HG02885 (cell line): Measurements from ENCODE around the gene GULP1.
"Not testable (repeated sequence)": the region's sequence is repeated elsewhere in the genome, so short reads cannot be mapped to it uniquely, and the experiment has no call there.

Experiments used
- ATAC-seq: cut with Tn5 transposase; IDR thresholded peaks from one replicate; pipeline ENCODE4 v1.9.1; 2021; ENCODE audit warnings: mild to moderate bottlenecking; ENCODE audit not compliant: unreplicated experiment, poor library complexity

GULP1 gene

DNA sequence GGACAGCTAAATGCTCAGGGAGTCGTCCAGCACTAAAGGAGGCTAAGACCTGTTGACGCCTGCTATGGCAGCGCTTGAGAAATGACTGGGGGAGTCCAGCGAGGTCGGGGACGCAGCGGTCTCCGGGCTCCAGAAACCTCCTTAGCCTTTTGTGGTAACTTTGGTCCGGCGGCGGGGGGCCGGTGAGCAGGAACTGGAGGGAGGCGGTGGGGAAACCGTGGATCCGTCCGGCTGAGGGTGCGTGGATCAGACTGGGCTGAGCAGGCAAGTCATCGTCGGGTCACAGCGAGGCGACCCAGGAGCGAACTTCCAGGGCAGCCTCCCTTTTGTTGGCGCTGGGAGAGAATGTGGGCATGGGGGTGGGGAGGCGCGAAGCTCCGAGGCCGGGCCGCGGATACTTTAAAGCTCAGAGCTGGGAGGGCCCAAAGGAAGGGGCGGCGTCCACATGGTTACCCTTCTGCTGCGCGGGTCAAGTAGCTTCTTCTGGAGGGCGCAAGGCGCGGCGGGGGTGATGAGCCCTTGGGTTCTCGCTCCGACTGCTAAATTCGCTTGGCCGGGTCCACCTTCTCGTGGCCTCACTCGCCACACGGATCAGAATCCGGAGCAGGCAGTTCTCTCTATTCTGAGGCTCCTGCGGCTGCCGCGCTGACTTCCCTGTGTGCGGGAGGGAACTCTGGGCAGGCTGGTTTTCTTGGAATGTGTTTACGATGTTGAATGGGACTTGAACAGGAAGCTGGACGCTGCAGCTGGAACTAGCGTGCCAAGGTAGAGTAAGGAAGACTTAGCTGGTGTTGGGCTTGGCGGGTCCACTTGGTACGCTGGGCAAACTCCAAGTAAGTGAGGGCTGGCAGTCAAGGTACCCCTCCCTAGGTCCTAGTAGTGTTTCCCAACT lies 920 bp downstream of the GULP1 start:
- ATAC-seq, result no peak

DNA sequence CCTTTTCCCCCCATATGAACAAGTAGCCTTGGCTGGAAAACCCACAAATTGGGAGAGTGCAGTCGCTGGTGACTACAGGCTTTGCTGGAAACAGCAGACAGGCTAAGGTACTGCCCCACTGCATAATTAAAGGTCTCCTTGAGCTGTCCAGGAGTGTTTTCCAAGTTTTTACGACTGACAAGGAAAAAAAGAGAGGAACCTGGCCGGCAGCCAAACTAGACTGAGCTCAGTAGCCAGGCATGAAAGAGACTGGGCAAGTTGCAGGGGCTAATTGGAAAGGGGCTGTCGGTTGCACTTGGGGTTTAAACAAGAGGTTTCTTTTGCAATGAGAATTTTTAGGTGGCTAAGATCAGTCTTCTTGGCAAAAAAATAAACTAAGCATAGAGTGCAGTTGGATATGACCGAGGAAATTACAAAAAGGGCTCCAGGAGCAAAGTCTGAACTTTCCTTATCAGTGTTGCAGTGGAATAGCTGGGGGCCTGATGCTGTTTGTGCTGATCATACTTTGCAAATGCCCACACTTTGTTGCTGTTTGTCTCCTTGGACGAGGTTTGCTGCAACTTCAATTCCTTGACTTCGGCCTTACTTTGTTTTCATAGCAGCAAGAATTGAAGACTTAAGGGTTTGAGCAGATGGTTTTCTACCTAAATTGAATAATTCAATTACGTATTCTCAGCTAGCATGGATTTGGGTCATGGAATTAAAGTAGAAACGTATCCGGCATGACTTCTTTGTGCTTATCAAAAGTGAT lies 2.1 kb downstream of the GULP1 start:
- ATAC-seq, result no peak

DNA sequence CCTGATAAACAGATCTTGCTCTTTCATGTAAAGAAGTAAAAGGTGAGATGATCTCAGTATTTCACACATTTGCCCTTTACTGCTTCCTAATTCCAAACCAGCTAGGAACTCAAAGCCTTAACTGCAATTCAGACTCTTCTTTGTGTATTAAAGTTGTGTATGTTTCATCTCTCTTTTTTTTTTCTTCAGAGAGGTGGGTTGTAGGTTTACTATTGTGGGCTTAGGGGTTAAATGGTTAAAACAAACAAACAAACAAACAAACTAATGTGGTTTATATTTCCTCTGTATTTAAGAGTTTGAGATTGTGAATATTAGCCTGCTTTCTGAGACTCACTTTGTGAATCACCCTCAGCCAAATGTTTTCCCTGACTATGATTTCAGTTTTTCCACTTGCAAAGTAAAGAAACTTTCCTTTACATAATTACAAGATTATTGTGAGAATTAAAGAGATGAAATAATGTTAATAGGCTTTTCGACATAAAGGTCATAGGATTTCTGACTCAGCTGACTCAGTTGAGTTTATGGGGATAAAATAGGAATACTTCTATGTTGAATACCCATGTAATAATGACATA lies 2.8 kb downstream of the GULP1 start:
- ATAC-seq, result no peak

DNA sequence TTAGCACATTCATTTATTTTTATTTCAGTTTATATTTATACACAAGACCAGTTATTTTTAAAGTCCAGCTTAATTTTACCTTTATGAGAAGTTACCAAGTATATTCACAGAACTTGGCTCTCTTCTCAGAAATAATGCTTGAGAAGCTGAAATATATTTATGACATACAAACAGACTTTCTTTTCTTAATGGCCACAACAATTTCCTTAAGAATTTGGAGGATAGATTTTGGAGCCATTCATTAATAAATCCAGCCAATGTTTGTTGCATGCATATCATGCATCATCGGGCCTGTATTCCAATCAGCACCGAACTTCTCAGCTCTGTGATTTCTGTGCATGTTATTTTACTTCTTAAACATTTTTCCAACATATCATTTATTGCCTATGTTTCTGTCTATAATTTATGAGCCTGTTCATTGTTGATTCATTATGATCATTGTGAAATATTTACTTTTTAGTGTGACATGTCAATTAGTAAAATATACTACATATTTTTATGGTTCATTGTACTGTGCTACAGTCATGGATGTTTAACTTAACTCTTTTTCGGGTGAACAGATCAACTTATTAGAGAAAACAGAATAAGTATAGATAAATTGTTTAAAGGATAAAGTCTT lies 3.5 kb downstream of the GULP1 start:
- ATAC-seq, result no peak

DNA sequence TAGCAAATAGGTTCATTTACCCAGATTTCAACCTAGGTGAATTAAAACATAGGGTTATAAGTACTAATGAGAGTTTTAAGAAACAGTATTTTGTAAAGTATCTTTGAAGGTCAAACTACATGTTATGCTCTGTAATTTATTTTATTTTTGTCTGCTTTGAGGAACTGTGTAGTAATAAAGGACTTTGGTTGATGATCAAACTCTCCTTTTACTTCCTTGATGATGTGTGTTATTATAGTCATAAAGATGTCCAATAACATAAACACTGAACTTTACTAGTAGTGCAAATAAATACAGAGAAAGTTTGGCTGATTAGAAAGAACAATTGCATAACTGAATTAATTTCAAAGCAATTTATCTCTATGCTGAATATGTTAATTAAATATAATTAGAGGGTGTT lies 6.3 kb downstream of the GULP1 start:
- ATAC-seq, result no peak

DNA sequence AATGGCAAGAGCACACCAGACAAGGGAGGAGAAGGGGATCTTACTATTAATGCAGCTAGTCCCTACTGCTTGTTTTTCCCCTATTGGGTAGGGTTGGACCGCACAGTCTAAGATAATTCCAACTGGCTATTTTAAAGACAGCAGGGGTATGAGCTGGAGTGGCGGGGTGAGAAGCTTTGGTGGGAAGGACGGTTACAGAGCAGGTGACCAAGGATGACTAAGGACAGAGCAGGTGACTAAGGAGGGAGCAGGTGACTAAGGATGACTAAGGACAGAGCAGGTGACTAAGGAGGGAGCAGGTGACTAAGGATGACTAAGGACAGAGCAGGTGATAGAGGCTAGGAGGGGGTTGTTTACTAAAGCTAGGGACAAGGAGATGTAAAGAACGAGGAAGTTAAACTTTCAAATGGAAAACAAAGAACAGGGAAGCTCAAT lies 7.3 kb downstream of the GULP1 start:
- not testable (repeated sequence) for ATAC-seq

DNA sequence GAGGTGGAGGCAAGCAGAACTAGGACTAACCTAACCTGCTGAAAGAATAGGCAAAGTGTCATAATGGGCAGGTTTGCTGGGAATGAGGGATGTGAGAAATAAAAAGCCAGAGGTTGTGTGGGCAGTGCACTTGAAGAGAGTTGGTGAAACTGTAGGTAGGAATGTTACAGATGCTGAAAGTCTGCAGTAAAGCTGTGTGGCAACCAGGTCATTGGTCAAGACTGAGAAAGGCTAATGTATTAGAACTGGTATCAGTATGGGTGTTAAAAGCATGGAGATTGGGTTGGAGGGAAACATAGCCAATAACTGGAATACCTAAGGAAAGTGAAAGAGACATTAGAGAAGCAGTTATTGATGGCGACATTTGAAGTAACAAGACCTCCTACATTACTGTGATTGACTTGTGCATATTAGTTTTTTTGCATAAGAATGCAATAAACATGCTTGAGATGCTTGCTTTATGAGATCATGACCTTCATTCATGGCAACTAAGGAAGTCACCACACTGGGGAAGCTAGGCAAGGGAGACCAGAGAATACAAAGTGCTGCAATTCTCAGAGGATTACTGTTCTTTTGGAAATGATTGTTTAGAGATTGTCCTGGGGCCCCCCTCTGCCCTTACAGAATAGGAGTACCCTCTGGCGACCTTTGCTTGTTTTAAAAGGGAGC lies 11.8 kb downstream of the GULP1 start:
- no peak for ATAC-seq

DNA sequence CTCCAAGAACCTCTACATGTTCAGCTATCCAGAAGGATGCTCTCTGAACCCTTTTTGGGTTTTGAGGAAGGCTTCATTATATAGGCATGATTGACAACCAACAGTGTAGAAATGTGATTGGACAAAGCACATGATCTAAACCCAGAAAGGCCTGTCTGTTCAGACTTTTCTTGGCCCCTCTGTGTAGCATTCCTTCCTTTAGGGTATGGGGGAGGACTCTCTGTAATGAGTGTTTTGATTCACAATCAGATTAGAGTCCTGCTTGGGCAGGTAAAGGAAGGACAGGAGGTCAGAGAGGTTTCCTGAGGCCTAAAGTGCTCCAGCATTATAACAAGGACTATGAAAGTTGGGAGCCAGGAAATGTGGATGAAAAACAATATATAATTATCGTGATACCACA lies 13.6 kb downstream of the GULP1 start:
- no peak for ATAC-seq

DNA sequence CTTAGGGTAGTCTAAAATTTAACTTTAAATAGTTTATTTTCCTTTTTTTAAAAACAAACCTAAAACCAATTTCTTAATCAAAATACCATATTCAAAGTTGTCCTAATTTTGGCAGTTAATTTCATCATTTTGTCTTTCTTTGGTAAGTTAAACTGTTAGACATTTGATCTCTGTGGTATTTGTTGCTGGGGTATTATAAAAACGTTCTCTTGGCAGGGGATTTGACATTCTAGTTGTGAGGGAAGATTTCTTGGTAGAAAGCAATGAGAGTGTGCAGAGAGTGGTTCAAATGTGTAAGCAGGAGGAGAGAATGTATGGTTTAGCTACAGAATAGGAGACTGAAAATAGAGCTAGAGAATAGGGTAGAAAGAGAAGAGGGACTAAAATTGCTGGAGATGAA lies 14.6 kb downstream of the GULP1 start:
- no peak for ATAC-seq

DNA sequence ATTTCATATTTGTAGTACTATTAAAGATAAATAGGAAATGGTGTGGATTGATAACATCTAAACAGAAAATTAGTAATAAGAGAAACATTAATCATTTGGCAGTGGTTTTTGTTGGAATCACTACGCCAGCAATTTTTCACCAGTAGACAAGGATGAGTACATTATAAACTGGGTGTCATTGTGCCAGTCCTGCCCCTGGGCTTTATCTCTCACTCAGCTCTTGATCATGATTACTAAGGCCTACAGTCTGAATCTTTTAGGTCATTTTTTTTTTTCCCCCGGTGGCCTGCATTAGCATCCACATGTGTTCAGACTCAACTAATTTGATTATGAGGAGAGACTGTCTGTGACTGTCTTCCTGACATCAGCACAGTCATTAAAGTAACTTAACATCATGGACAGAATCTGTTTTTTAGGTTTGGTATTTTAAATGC lies 16.2 kb downstream of the GULP1 start:
- no peak for ATAC-seq

DNA sequence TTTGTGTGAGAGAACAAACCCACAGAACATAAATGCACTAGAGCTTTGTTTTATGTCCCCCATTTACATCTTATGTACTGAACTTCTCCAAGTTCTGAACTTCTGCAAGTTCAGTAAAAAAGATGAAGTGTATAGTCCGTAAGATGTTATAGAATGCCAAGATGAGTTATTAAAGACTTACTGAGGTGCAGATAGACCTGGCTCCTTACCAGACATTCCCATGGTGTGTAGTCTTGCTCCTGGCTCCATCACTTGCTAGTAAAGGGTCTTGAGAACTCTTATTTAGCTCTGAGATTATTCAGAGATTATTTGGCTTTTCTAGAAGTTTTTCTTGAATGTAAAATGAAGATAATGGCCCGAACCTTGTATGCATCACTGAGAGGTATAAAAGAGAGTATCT lies 16.8 kb downstream of the GULP1 start:
- no peak for ATAC-seq

DNA sequence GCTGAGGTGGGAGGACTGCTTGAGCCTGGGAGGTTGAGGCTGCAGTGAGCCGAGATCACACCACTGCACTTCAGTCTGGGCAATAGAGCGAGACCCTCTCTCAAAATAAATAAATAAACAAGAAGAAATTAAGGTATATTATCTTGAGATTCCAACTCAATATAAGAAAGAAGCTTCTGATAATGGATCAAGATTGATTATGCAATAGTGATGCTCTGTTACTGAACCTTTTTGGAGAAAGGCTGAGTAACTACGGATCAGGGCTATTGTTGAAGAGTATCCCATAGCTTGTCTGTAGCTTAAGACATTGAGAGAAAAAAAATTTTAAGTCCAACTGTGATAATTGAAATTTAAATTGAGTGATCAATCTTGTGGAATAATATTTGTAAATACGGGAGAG lies 17.7 kb downstream of the GULP1 start:
- ATAC-seq, result no peak

DNA sequence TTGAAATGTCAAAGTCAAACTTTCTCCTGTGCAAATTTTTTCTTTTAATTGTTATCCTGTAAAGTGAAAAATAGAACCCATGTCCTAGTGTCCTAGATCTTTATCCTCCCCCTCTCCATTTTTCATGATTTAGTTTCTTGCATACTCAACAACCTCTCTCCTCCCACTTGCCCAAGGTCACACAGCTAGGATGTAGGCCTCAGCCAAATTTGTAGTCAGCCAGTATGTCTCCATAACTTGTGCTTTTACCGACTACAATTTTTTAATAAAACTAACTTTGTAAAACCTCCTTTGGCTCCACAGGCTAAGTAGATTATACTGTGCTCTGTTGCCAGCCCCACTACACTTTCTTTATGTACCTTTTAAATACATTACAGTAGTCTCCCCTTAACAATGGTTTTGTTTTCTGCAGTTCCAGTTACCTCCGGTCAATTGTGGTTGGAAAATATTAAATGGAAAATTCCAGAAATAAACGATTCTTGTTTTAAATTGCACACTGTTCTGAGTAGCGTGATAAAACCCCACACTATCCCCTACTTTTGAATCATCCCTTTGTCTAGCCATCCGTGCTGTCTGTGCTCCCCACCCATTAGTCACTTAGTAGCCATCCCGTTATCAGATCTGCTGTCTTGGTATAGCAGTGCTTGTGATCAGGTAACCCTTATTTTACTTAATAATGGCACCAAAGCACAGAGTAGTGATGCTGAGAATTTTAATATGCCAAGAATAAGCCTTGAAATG lies 22.8 kb downstream of the GULP1 start:
- no peak for ATAC-seq

DNA sequence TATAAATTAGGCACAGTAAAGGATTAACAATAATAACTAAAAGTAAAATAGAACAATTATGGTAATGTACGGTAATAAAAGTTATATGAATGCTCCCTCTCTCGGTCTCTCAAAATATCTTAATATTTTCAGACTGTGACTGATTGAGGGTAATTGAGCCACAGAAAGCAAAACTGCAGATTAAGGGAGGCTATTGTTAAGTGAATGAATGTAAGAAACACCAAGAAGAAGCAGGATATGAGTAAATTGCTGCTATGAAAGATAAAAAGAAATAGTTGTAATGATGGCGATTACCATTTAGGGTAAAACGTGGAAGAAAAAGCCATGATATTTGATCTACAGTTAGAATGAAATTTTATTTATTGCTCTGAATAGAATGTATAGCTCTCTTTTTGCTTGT lies 24.1 kb downstream of the GULP1 start:
- no peak for ATAC-seq

DNA sequence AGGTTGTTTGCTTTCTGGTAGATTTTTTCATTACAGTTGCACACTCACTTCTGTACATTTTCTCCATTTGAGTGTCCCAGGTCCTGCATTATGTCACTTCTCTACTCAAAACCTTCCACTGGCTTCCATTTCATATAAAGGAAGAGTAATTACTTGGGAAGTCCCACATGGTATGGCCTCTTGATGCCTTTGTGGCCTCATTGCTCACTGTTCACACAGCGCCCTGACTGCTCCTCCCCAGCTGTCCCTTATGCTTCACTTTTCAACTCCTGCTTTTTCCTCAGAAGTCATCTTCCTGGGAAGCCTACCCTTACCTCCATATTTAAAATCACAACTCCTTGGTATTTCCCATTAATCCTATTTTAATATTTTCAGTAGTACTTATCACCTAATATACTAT lies 24.7 kb downstream of the GULP1 start:
- ATAC-seq, result no peak

DNA sequence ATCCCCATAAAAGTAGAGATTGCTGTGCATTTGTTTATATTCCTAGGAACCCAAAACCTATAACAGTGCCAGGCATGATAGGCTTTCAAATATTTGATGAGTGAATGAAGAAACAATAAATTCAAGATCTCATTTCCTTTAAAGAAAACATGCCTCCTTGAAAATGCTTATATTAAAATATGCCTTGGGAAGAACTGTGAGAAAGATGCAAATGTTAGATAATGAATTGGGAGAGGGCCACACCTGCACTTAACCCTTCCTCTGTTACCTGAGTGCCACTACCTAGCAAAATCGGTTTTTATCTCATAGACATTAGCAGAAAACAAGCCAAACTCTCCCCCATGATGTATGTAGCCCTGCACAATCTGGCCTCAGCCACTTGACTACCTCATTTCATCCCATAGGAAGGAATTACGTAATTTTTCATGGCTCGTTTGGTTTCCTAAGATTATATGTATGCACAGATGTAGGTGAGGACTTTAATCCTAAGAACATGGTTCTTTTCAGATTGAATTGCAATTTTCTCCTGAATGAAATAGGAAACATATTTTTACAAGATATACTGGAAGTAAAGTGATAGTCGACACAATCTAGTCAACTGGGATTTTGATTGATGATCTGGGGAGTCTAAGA lies 25.2 kb downstream of the GULP1 start:
- ATAC-seq, result no peak

DNA sequence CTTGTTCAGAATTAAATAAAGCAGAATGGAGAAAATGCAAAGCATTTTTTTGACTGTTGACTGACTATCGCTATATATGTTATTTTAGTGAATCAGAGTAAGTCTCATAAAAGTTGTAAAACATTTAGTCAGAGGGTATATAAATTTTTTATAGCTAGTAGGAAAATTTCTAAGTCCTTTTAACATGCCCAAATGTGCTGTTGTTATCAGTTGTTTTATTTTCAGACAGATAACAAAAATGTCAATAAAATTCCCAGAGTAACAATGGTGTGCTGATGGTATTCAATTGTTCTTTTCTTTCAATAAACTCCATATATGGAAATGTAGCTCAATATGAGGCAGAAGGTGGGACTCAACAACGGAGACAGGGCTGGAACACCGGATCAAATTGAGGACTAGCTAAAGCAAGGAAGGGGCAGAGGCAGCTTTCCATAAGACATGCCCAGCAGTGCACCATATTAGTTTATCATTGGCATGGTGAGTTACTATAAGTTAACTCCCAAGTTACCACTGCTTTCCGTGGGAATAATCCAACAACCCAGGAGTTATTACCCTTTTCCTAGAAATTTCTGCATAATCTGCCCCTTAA lies 26.6 kb downstream of the GULP1 start:
- ATAC-seq, result no peak

DNA sequence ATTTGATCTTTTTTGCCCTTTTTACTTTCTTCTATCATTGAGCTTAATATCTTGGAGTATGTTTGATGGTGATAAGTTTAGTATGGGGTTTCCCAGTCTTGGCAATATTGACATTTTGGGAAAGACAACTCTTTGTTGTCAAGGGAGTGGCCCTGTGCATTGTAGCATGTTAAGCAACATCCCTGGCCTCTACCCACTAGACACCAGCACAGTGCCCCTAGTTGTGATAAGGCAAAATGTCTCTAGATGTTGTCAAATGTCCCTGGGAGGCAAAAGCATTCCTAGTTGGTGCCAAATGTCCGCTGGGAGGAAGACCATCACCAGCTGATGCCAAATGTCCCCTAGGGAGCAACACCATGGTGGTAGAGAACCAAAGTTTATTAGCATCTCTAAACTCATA lies 28.2 kb downstream of the GULP1 start:
- no peak for ATAC-seq

DNA sequence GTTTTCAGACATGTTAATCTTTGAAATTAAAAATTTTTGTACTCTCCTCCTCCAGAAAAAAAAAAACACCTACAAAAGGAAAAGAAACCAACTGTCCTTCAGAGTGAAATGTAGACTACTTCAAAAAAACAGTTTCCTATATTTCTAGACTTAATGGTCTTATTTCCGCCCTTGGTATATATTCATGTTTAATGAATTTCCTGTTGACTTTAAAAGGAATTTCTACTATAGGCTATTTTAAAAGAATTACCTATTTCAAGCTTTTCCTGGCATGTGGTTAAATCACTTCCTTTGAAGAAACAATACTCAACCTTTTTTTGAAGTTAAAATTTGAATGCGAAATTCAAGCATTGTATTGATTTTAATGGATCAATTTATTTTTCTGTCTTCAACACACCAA lies 29.2 kb downstream of the GULP1 start:
- ATAC-seq, result no peak
